A673 (cell line): ENCODE results near the gene CGNL1.

Experiments
- EZH2 ChIP-seq: fragments of 200-600 bp; sonication (generic); IDR thresholded peaks from 2 replicates; pipeline ENCODE4 v1.6.1; 2017; ENCODE audit warnings: borderline replicate concordance, low read depth, mild to moderate bottlenecking, mixed read lengths, antibody characterized with exemption, low read length; ENCODE audit not compliant: poor library complexity, severe bottlenecking
- TF ChIP-seq, protein P1 (sequence below): fragments of 300-800, 200-600 bp; sonication (generic); conservative IDR thresholded peaks from 2 replicates; pipeline ENCODE4 v1.5.1; 2017; ENCODE audit warnings: low read depth, mild to moderate bottlenecking, antibody characterized with exemption, low read length, moderate library complexity, mixed read lengths

DNA sequence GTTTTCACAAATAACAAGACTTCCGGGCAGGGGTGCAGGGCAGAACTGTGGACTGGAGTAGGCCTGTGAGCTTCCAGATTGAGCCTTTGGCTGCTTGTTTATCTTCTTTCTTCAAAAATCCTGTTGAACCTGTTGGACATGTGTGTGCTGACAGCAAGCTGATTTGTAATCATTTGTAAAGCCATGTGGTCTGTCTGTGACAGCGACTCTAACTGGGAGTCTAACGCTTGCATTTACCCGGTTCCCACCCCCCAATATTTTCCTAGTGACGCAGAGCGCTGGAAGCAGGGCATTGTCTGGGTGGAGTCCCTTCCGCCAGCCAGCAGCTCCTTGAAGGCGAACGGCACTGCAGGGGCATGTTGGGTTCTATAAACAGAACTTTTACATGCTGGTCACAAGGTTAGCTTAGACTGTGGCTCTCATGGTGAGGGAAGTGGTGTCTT, 129.7 kb downstream of the CGNL1 start:
- TF ChIP-seq, protein P1, sequence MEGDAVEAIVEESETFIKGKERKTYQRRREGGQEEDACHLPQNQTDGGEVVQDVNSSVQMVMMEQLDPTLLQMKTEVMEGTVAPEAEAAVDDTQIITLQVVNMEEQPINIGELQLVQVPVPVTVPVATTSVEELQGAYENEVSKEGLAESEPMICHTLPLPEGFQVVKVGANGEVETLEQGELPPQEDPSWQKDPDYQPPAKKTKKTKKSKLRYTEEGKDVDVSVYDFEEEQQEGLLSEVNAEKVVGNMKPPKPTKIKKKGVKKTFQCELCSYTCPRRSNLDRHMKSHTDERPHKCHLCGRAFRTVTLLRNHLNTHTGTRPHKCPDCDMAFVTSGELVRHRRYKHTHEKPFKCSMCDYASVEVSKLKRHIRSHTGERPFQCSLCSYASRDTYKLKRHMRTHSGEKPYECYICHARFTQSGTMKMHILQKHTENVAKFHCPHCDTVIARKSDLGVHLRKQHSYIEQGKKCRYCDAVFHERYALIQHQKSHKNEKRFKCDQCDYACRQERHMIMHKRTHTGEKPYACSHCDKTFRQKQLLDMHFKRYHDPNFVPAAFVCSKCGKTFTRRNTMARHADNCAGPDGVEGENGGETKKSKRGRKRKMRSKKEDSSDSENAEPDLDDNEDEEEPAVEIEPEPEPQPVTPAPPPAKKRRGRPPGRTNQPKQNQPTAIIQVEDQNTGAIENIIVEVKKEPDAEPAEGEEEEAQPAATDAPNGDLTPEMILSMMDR = no peak
- TF ChIP-seq EZH2 = no peak
